Right hindlimb (tissue), 1 donor: ENCODE data around the gene ENOX1.
A peak's percentile ranks its signal among the peaks of the same experiment; 100 is the strongest.

Experiments used
- DNase-seq: peaks from one replicate; pipeline ENCODE4 v3.0.0-alpha.2; 2018

The ENOX1 gene

GRCh38 chr13:43584751-43585150 lies 202.0 kb downstream of the ENOX1 start:
- no peak for DNase-seq

GRCh38 chr13:43583321-43583720 lies 203.5 kb downstream of the ENOX1 start:
- DNase-seq = no peak

GRCh38 chr13:43580280-43580679 lies 206.5 kb downstream of the ENOX1 start:
- no peak for DNase-seq

- no peak for DNase-seq
These were observed 207.5 kb downstream of the ENOX1 start for GRCh38 chr13:43579321-43579720.

GRCh38 chr13:43574605-43575004 lies 212.2 kb downstream of the ENOX1 start:
- no peak for DNase-seq

GRCh38 chr13:43573802-43574514 lies 212.8 kb downstream of the ENOX1 start:
- no peak for DNase-seq

- no peak for DNase-seq
These were observed 213.4 kb downstream of the ENOX1 start for GRCh38 chr13:43573361-43573740.

- no peak for DNase-seq
These were observed 214.0 kb downstream of the ENOX1 start for GRCh38 chr13:43572656-43573360.

- DNase-seq = no peak
These were observed 217.1 kb downstream of the ENOX1 start for GRCh38 chr13:43569658-43570057.

- DNase-seq = no peak
These were observed 219.2 kb downstream of the ENOX1 start for GRCh38 chr13:43567608-43568007.

- DNase-seq = no peak
These were observed 221.8 kb downstream of the ENOX1 start for GRCh38 chr13:43564952-43565351.

- DNase-seq = no peak
These were observed 225.7 kb downstream of the ENOX1 start for GRCh38 chr13:43561081-43561480.

GRCh38 chr13:43558939-43559338 lies 227.8 kb downstream of the ENOX1 start:
- DNase-seq = peak; percentile 77

GRCh38 chr13:43558326-43558725 lies 228.4 kb downstream of the ENOX1 start:
- DNase-seq = no peak

GRCh38 chr13:43555667-43556066 lies 231.1 kb downstream of the ENOX1 start:
- DNase-seq = no peak

- DNase-seq = no peak
These were observed 234.8 kb downstream of the ENOX1 start for GRCh38 chr13:43551897-43552456.

GRCh38 chr13:43546816-43547215 lies 240.0 kb downstream of the ENOX1 start:
- no peak for DNase-seq

GRCh38 chr13:43546251-43546650 lies 240.5 kb downstream of the ENOX1 start:
- peak; percentile 31 for DNase-seq

- no peak for DNase-seq
These were observed 241.4 kb downstream of the ENOX1 start for GRCh38 chr13:43545317-43545874.

GRCh38 chr13:43544631-43545030 lies 242.1 kb downstream of the ENOX1 start:
- no peak for DNase-seq

GRCh38 chr13:43544011-43544410 lies 242.8 kb downstream of the ENOX1 start:
- DNase-seq = no peak

GRCh38 chr13:43543331-43543730 lies 243.4 kb downstream of the ENOX1 start:
- DNase-seq = no peak

- no peak for DNase-seq
These were observed 249.6 kb downstream of the ENOX1 start for GRCh38 chr13:43537124-43537523.

GRCh38 chr13:43529796-43530195 lies 257.0 kb downstream of the ENOX1 start:
- DNase-seq = no peak
